HG03520 (cell line): ENCODE results near the gene ADGRG6.
A peak's percentile ranks its signal among the peaks of the same experiment; 100 is the strongest.

Experiments used
- ATAC-seq: cut with Tn5 transposase; IDR thresholded peaks from one replicate; pipeline ENCODE4 v1.9.1; 2021; ENCODE audit warnings: mild to moderate bottlenecking, moderate library complexity; ENCODE audit not compliant: unreplicated experiment

Gene ADGRG6

GRCh38 chr6:142290851-142291250 lies 11.0 kb upstream of the ADGRG6 start:
- ATAC-seq: no peak

GRCh38 chr6:142291512-142291911 lies 10.3 kb upstream of the ADGRG6 start:
- ATAC-seq: no peak

DNA sequence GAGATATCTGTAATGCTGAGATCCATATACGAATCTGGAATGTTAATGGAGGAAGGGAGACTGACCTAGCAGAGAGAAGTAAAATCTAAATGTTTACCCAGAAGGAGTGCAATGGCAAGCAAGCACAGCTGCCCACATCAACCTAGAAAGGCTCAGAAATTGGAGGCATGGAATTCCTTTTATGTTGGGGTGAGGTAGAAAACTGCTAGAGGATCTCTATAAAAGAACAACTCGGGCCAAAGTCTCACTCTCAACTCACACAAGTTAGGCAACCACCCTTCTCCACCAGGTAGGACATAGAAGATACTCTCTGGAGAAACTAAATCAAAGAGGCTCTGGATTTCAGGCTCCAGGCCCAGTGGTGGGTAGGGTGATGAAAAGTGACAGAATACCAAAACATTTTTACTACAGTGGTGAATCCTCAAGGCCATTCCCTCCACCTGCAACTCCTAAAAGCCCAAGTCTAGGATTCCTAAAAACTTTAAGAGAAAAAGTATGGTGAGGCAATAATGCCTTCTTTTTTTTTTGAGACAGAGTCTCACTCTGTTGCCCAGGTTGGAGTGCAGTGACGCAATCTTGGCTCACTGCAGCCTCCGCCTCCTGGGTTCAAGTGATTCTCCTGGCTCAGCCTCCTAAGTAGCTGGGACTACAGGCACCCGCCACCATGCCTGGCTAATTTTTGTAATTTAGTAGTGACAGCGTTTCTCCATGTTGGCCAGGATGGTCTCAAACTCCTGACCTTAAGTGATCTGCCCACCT lies 9.5 kb upstream of the ADGRG6 start:
- ATAC-seq: no peak

GRCh38 chr6:142293121-142293520 lies 8.7 kb upstream of the ADGRG6 start:
- ATAC-seq: no peak

GRCh38 chr6:142294679-142295078 lies 7.1 kb upstream of the ADGRG6 start:
- no peak for ATAC-seq

DNA sequence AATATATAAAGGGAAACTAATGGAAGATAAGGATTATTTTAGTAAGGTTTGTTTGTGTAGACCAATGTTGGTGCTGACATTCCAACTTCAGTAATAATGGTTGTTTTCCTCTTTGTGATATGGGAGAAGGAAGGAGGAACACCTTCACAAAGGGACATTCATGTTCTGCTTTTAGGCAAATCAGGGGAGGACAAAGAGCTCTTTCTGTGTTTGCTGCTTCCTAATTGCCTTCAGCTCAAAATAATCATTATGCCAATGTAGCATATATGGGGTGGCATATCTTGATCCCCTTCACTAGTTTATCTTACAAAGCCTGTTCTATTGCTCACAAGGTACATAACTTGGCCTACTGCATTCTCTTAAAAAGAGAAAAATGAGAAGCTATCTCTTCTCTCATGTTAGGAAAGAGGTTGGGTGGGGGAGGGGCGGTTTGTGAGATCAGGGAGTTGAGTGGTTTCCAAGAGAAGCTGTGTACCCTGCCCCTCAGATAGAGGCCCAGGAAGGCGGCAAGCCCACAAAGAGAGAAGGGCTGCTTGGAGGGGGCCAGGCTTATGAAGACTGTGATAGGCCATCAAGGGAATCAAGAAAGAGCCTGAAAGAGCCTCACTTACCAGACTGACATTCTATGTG lies 4.7 kb upstream of the ADGRG6 start:
- no peak for ATAC-seq

DNA sequence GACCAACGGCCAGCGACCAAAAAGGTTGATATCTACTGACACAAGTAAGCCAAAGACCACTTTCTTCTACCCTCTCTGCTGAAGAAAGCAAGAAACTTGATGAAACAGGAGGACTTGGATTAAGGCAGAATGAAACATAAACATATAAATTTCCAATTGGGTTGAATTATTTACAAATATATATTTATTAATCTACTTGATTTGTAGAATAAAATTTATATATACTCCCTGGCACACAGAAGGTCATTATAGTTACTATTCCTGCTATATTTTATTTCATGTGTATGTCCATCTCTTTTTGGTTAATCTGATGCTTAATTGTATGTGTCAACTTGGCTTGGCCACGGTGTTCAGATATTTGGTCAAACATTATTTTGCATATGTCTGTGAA lies 4.2 kb upstream of the ADGRG6 start:
- no peak for ATAC-seq

DNA sequence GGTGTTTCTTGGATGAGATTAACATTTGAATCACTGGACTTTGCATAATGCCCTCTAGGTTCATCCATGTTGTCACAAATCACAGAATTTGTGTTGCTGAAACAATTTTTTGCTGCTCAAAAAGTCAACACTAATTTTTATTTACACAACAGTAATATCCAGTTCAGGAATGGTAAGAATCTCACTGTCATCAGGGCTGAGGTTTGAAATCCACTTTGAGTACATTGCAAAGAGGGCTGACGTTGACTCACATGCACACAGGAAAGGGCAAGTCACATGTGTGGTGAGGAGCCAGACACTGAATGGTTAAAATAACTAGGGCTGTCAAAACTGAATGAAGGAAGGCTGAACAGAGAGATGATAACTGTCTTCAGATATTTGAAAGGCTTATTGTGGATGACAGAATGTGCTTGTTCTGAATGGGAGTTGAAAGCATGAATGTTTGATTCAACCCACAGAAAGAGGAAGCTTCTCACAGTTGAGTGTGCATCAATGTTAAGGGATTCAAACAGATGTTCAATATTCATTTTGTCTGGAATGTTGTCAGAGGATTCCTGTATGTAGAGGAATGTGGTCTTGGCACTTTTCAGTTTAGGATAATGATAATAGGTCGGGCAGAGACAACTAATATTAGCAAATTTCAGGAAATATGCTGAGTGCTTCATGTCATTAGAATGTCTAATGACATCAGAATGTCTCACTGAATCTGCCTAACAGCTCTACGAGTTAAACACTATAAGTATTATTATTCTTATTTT lies 3.6 kb upstream of the ADGRG6 start:
- ATAC-seq: no peak

DNA sequence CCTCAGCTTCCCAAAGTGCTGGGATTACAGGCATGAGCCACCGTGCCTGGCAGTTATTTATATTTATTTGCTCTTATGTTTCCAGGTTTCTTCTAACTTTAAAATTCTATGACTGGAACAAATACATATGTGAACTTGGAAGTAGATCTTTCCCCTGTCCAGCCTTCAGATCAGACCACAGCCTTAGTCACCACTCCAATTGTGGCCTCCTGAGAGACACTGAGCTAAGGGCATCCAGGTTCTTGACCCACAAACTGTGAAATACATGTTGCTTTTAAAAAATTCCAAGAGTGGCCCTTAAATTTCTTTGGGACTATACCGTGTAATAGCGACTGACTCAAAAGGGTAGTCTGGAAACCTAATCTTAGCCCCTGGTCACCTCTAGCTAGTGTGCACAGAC lies 1.5 kb upstream of the ADGRG6 start:
- ATAC-seq: no peak

- peak; percentile 9 for ATAC-seq
Observed at GRCh38 chr6:142300758-142301650, 803 bp upstream of the ADGRG6 start.

GRCh38 chr6:142302421-142303175 lies 791 bp downstream of the ADGRG6 start:
- no peak for ATAC-seq

GRCh38 chr6:142303176-142303533 lies 1.3 kb downstream of the ADGRG6 start:
- ATAC-seq: no peak

GRCh38 chr6:142304241-142304640 lies 2.4 kb downstream of the ADGRG6 start:
- no peak for ATAC-seq

- no peak for ATAC-seq
Observed at GRCh38 chr6:142306736-142307135, 4.9 kb downstream of the ADGRG6 start.

DNA sequence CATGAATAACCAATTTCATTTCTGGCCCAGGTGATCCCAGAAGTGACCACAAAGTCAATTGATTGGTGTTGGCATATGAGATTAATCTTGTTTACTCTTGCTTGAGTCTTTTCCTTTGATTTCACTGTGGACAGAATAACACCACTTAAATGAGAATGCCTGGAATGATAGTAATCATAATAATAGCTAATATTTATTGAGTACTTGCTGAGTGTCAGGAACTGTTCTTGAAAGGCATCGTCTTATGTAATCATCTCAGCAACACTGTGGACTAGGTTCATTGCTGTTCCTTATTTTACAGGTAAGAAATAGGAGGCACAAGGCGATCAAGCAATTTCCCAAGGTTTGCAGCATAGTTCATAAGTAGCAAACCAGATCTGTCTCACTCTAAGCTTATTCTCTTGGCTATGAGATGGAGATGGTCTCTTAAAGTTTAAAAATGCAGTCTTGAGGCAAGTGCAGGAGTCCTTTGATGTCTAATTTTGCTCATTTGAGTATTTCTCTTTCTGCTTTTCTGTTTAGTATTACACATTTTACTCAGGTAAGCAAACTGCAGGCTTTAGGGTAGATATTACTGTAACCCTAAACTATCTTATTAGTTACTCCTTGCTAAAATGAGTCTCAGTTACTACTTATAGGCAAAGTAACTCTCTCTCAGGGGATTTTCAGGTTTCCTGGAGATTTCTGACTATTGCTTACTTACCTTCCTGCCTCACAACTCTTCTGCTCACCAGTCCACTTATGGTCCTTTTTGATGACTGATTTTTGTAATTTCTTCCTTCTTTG lies 6.3 kb downstream of the ADGRG6 start:
- no peak for ATAC-seq

- ATAC-seq: no peak
Observed at GRCh38 chr6:142309426-142309825, 7.6 kb downstream of the ADGRG6 start.

DNA sequence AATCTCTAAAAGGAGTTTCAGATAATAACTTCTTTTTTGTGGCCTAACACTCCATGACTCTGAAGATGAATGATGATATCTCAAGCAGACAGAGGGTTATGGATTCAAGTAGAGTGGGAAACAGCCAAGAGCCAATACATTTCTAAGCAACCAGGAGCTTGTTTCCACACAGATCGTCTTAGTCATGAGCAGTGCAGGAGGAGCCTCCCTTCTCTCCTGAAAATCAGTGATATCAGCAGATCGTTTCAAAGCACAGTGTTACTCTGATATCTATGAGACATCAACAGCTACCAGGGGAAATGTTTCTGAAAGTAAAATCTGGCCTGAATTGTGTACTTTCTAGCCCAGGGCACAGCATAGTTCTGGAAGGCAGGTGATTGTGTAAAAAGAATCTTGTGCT lies 11.5 kb downstream of the ADGRG6 start:
- no peak for ATAC-seq

DNA sequence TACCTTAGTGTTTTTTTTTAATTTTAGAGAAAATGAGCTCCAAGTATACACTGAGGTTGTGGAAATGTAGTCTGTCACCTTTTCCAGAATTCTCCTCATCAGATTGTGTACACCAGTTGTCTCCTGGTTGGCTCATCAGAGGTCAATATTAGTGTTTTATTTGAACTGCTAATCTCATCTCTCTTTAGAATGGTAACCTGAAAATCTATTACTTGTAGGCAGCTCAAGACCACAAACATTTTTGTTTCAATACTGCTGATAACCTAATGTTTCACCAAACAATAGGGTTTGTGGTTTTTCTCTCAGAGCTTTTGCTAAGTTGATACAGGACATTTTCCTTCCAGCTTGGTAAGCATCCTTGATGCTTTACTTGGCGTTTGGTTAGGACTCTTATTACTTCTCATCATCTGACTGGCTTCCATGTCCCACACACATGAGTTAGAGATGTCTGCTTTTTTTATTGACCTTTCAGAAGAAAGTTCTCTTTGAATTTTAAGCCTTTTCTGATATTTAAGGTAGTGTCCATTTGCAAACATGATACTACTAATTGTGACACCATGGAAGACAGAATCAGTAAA lies 15.1 kb downstream of the ADGRG6 start:
- no peak for ATAC-seq

GRCh38 chr6:142318714-142319113 lies 16.9 kb downstream of the ADGRG6 start:
- no peak for ATAC-seq
